Activated T-cell treated with anti-CD3 and anti-CD28 coated beads, Interleukin-2, amount 50 U/mL, for 4 hours (primary cell): ENCODE data around the gene LCMT1. TPM values are rescaled to one million over a fixed set of nuclear protein-coding genes. Genes with fewer than 3 reads are reported as not detected.

ENCODE experiments used
- ATAC-seq, 2 donors: fragments of 200-7000 bp; cut with Tn5 transposase; one replicate each; pipeline ENCODE4 v1.10.0; 2021
- DNase-seq: peaks from one replicate; pipeline ENCODE4 v3.0.0-alpha.2; 2020
- H3K27me3 Mint-ChIP-seq: one replicate; pipeline ENCODE4 v1.8.0; 2021; ENCODE audit warnings: low read depth, mixed read lengths
- H3K36me3 Mint-ChIP-seq: one replicate; pipeline ENCODE4 v1.8.0; 2022; ENCODE audit warnings: mixed read lengths; ENCODE audit not compliant: insufficient read depth
- H3K4me1 Mint-ChIP-seq: one replicate; pipeline ENCODE4 v1.8.0; 2021; ENCODE audit warnings: low read depth, mixed read lengths
- H3K4me3 Mint-ChIP-seq: one replicate; pipeline ENCODE4 v1.8.0; 2021; ENCODE audit warnings: mild to moderate bottlenecking, moderate library complexity, mixed read lengths
- H3K9me3 Mint-ChIP-seq: one replicate; pipeline ENCODE4 v1.8.0; 2021; ENCODE audit warnings: mixed read lengths
- total RNA-seq, 3 donors: library from RNA; stranded (reverse); gene quantifications; one replicate each; pipeline ENCODE4 v1.2.1, GENCODE V29; 2021

LCMT1 gene
- total RNA-seq, 3 donors from 2014 or later = 32.0 to 40.1 (median 32.8) TPM

GRCh38 chr16:25083701-25084100 is 27.8 kb upstream of the LCMT1 start:
- Mint-ChIP-seq H3K36me3 (no peaks in the 10 kb centered on the region), H3K9me3 (no peaks in the 10 kb centered on the region), H3K4me3 (no peak overlapping the region), H3K27me3 (no peaks in the 10 kb centered on the region), H3K4me1 (no peaks in the 10 kb centered on the region)
- DNase-seq = no peak
- no peak for ATAC-seq

- Mint-ChIP-seq H3K9me3 (no peaks in the 10 kb centered on the region), H3K4me1 (no peaks in the 10 kb centered on the region), H3K36me3 (no peaks in the 10 kb centered on the region), H3K27me3 (no peaks in the 10 kb centered on the region), H3K4me3 (no peak overlapping the region)
- DNase-seq = no peak
- no peak for ATAC-seq
Measured at GRCh38 chr16:25084797-25085196, 26.7 kb upstream of the LCMT1 start.

GRCh38 chr16:25087761-25088160 is 23.8 kb upstream of the LCMT1 start:
- Mint-ChIP-seq H3K27me3 (no peaks in the 10 kb centered on the region), H3K4me1 (peaks cover 5% of the 10 kb centered on the region), H3K4me3 (no peak overlapping the region), H3K36me3 (no peaks in the 10 kb centered on the region), H3K9me3 (no peaks in the 10 kb centered on the region)
- DNase-seq (no peak), ATAC-seq (no peak)

GRCh38 chr16:25089351-25089750 is 22.2 kb upstream of the LCMT1 start:
- ATAC-seq = no peak
- no peaks in the 10 kb centered on the region for H3K36me3 Mint-ChIP-seq
- H3K4me3 Mint-ChIP-seq = no peak overlapping the region

GRCh38 chr16:25092441-25092840 is 19.1 kb upstream of the LCMT1 start:
- H3K4me3 Mint-ChIP-seq = no peak overlapping the region
- H3K9me3 Mint-ChIP-seq = no peaks in the 10 kb centered on the region
- no peaks in the 10 kb centered on the region for H3K27me3 Mint-ChIP-seq
- no peak for DNase-seq
- no peak for ATAC-seq
- H3K4me1 Mint-ChIP-seq = peaks cover 25% of the 10 kb centered on the region
- H3K36me3 Mint-ChIP-seq = no peaks in the 10 kb centered on the region

More at GRCh38 chr16:25089351-25089750, 22.2 kb upstream of the LCMT1 start:
- H3K9me3 Mint-ChIP-seq = no peaks in the 10 kb centered on the region
- peaks cover 19% of the 10 kb centered on the region for H3K4me1 Mint-ChIP-seq
- H3K27me3 Mint-ChIP-seq = no peaks in the 10 kb centered on the region
- no peak for DNase-seq

- no peaks in the 10 kb centered on the region for H3K9me3 Mint-ChIP-seq
- DNase-seq (no peak), ATAC-seq (peak; percentile 80 to 87)
- peaks cover 25% of the 10 kb centered on the region for H3K4me1 Mint-ChIP-seq
- no peaks in the 10 kb centered on the region for H3K36me3 Mint-ChIP-seq
- no peaks in the 10 kb centered on the region for H3K27me3 Mint-ChIP-seq
- H3K4me3 Mint-ChIP-seq = peak overlapping the region; percentile 17
Measured at GRCh38 chr16:25093208-25094061, 18.1 kb upstream of the LCMT1 start.

GRCh38 chr16:25094596-25094995 is 16.9 kb upstream of the LCMT1 start:
- no peaks in the 10 kb centered on the region for H3K36me3 Mint-ChIP-seq
- H3K27me3 Mint-ChIP-seq = no peaks in the 10 kb centered on the region
- no peak overlapping the region for H3K4me3 Mint-ChIP-seq
- no peaks in the 10 kb centered on the region for H3K9me3 Mint-ChIP-seq
- DNase-seq (no peak), ATAC-seq (no peak)
- H3K4me1 Mint-ChIP-seq = peaks cover 25% of the 10 kb centered on the region

GRCh38 chr16:25095636-25096035 is 15.9 kb upstream of the LCMT1 start:
- Mint-ChIP-seq H3K27me3 (no peaks in the 10 kb centered on the region), H3K4me1 (peaks cover 25% of the 10 kb centered on the region), H3K4me3 (no peak overlapping the region), H3K36me3 (no peaks in the 10 kb centered on the region), H3K9me3 (no peaks in the 10 kb centered on the region)
- no peak for DNase-seq
- no peak for ATAC-seq

- H3K36me3 Mint-ChIP-seq = no peaks in the 10 kb centered on the region
- peaks cover 20% of the 10 kb centered on the region for H3K4me1 Mint-ChIP-seq
- no peak overlapping the region for H3K4me3 Mint-ChIP-seq
- DNase-seq = no peak
- H3K27me3 Mint-ChIP-seq = no peaks in the 10 kb centered on the region
- ATAC-seq = no peak
- H3K9me3 Mint-ChIP-seq = no peaks in the 10 kb centered on the region
Measured at GRCh38 chr16:25097276-25097975, 14.1 kb upstream of the LCMT1 start.

- no peak for DNase-seq
- Mint-ChIP-seq H3K4me1 (no peaks in the 10 kb centered on the region), H3K4me3 (no peak overlapping the region), H3K9me3 (no peaks in the 10 kb centered on the region), H3K36me3 (no peaks in the 10 kb centered on the region), H3K27me3 (no peaks in the 10 kb centered on the region)
- no peak for ATAC-seq
Measured at GRCh38 chr16:25100511-25100910, 11.0 kb upstream of the LCMT1 start.

- Mint-ChIP-seq H3K4me1 (peaks cover 35% of the 10 kb centered on the region), H3K4me3 (peak overlapping the region; percentile 96), H3K36me3 (no peaks in the 10 kb centered on the region), H3K9me3 (no peaks in the 10 kb centered on the region), H3K27me3 (no peaks in the 10 kb centered on the region)
- peak; percentile 39 to 46 for ATAC-seq
- DNase-seq = peak; percentile 48
Measured at GRCh38 chr16:25106567-25107465, 4.7 kb upstream of the LCMT1 start.

- no peak for DNase-seq
- Mint-ChIP-seq H3K4me3 (peak overlapping the region; percentile 96), H3K36me3 (no peaks in the 10 kb centered on the region), H3K9me3 (no peaks in the 10 kb centered on the region), H3K4me1 (peaks cover 40% of the 10 kb centered on the region), H3K27me3 (no peaks in the 10 kb centered on the region)
- no peak for ATAC-seq
Measured at GRCh38 chr16:25107466-25107792, 4.1 kb upstream of the LCMT1 start.

- ATAC-seq (no peak), DNase-seq (peak; percentile 38)
- Mint-ChIP-seq H3K4me3 (peak overlapping the region; percentile 96), H3K27me3 (no peaks in the 10 kb centered on the region), H3K9me3 (no peaks in the 10 kb centered on the region), H3K36me3 (no peaks in the 10 kb centered on the region), H3K4me1 (peaks cover 44% of the 10 kb centered on the region)
Measured at GRCh38 chr16:25108054-25108453, 3.5 kb upstream of the LCMT1 start.

- ATAC-seq = no peak
- no peaks in the 10 kb centered on the region for H3K9me3 Mint-ChIP-seq
- H3K4me1 Mint-ChIP-seq = peaks cover 55% of the 10 kb centered on the region
- no peaks in the 10 kb centered on the region for H3K27me3 Mint-ChIP-seq
- no peaks in the 10 kb centered on the region for H3K36me3 Mint-ChIP-seq
- no peak overlapping the region for H3K4me3 Mint-ChIP-seq
- no peak for DNase-seq
Measured at GRCh38 chr16:25109643-25110042, 1.9 kb upstream of the LCMT1 start.
